ENCODE data around the gene NKAIN4. TPM values are rescaled to one million over a fixed set of nuclear protein-coding genes. Genes with fewer than 3 reads are reported as not detected.

NKAIN4 gene
- not detected for total RNA-seq

DNA sequence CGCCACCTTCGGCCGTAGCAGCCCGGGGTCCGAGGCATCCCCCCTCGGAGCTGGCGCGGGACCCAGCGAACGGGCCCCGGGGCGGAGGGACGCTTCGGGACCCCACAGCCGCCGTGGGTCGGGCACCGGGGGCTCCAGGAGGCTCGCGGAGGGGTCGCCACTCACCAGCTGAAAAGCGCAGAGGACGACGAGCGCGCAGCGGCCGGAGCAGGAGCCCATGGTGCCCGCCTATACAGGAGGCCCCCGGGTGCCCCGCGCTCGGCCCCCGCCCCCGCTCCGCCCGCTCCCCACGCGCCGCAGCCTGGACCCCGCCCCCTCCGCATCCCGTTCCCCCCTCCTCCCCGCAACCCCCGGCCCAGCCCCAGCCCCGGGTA is at the start of gene NKAIN4:
Gene NKAIN4 (minus strand): TSS at position 232 of the 374 bp plus-strand sequence. CDS start 13 bp downstream, at position 219.
- Mint-ChIP-seq H3K4me3 (no peak within 1 kb of the TSS), H3K4me1 (peaks cover 3% of the 10 kb centered on the region), H3K27me3 (peaks cover 36% of the 10 kb centered on the region), H3K27ac (no peak within 1 kb of the TSS), H3K9me3 (no peaks in the 10 kb centered on the region), H3K36me3 (ENCODE audit: low read depth) (no peaks in the 10 kb centered on the region)
- POLR2A ChIA-PET = no interaction called here
- DNase-seq = no peak
- CTCF ChIA-PET = no interaction called here

GRCh38 chr20:63303095-63303666 is 48.9 kb upstream of the NKAIN4 start:
- no peak for DNase-seq
- H3K36me3 Mint-ChIP-seq (ENCODE audit: low read depth) = no peaks in the 10 kb centered on the region
- H3K4me3 Mint-ChIP-seq = no peak overlapping the region
- POLR2A ChIA-PET = no interaction called here
- no peak overlapping the region for H3K27ac Mint-ChIP-seq
- H3K27me3 Mint-ChIP-seq = peaks cover 10% of the 10 kb centered on the region
- no peaks in the 10 kb centered on the region for H3K4me1 Mint-ChIP-seq
- peaks cover 4% of the 10 kb centered on the region for H3K9me3 Mint-ChIP-seq
- CTCF ChIA-PET = no interaction called here

GRCh38 chr20:63301671-63302070 is 47.4 kb upstream of the NKAIN4 start:
- Mint-ChIP-seq H3K4me1 (no peaks in the 10 kb centered on the region), H3K36me3 (ENCODE audit: low read depth) (no peaks in the 10 kb centered on the region), H3K27me3 (peaks cover 10% of the 10 kb centered on the region), H3K9me3 (peaks cover 4% of the 10 kb centered on the region), H3K4me3 (no peak overlapping the region), H3K27ac (no peak overlapping the region)
- ChIA-PET CTCF (no interaction called here), POLR2A (no interaction called here)
- DNase-seq = no peak

GRCh38 chr20:63298731-63299312 is 44.6 kb upstream of the NKAIN4 start:
- H3K36me3 Mint-ChIP-seq (ENCODE audit: low read depth) = no peaks in the 10 kb centered on the region

DNA sequence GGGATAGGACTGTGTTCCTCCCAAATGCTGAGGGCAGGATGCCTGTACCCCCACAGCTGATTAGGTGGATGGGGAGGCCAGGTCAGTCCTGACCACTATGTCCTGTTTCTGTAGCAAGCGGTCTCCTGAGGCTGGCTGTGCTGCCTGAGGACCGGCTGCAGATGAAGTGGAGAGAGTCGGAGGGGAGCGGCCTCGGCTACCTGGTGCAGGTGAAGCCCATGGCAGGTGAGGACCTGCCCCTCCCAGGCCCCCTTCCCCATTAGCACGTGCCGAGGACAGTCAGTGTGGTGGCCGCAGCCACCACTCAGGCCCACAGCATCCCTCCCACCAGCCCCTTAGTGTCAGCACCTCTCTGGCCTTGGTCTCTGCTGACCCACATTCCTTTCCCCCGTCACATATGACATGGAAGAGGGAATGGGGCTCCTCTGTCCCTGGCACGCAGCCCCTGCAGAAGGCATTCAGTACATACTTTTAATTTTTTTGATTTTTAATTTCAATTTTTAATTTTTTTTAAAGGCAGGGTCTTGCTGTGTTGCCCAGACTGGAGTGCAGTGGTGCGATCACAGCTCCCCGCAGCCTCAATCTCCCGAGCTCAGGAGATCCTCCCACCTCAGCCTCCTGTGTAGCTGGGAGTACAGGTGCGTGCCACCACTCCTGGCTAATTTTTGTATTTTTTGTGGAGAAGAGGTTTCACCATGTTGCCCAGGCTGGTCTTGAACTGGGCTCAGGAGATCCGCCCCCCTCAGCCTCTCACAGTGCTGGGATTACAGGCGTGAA is 43.7 kb upstream of the NKAIN4 start:
- H3K4me3 Mint-ChIP-seq = no peak overlapping the region
- peaks cover 16% of the 10 kb centered on the region for H3K27me3 Mint-ChIP-seq
- peaks cover 2% of the 10 kb centered on the region for H3K9me3 Mint-ChIP-seq
- no peak for DNase-seq
- H3K4me1 Mint-ChIP-seq = peaks cover 8% of the 10 kb centered on the region
- no peaks in the 10 kb centered on the region for H3K36me3 Mint-ChIP-seq (ENCODE audit: low read depth)
- H3K27ac Mint-ChIP-seq = no peak overlapping the region
- ChIA-PET CTCF (no interaction called here), POLR2A (no interaction called here)

More at GRCh38 chr20:63298731-63299312, 44.6 kb upstream of the NKAIN4 start:
- Mint-ChIP-seq H3K27ac (no peak overlapping the region), H3K9me3 (peaks cover 2% of the 10 kb centered on the region), H3K4me3 (no peak overlapping the region), H3K27me3 (peaks cover 16% of the 10 kb centered on the region), H3K4me1 (peaks cover 8% of the 10 kb centered on the region)
- POLR2A ChIA-PET = no interaction called here
- CTCF ChIA-PET = no interaction called here
- DNase-seq = no peak

- no peak overlapping the region for H3K27ac Mint-ChIP-seq
- no peaks in the 10 kb centered on the region for H3K36me3 Mint-ChIP-seq (ENCODE audit: low read depth)
- DNase-seq = no peak
- CTCF ChIA-PET = no interaction called here
- H3K9me3 Mint-ChIP-seq = peaks cover 2% of the 10 kb centered on the region
- H3K4me3 Mint-ChIP-seq = no peak overlapping the region
- peaks cover 13% of the 10 kb centered on the region for H3K27me3 Mint-ChIP-seq
- POLR2A ChIA-PET = interaction anchor here (0.6 kb wide), 1 partner anchor 302 kb away, joined by 3 read pairs; no protein-coding TSS in a partner anchor
- peaks cover 8% of the 10 kb centered on the region for H3K4me1 Mint-ChIP-seq
Observed at GRCh38 chr20:63297371-63297781, 43.1 kb upstream of the NKAIN4 start.

DNA sequence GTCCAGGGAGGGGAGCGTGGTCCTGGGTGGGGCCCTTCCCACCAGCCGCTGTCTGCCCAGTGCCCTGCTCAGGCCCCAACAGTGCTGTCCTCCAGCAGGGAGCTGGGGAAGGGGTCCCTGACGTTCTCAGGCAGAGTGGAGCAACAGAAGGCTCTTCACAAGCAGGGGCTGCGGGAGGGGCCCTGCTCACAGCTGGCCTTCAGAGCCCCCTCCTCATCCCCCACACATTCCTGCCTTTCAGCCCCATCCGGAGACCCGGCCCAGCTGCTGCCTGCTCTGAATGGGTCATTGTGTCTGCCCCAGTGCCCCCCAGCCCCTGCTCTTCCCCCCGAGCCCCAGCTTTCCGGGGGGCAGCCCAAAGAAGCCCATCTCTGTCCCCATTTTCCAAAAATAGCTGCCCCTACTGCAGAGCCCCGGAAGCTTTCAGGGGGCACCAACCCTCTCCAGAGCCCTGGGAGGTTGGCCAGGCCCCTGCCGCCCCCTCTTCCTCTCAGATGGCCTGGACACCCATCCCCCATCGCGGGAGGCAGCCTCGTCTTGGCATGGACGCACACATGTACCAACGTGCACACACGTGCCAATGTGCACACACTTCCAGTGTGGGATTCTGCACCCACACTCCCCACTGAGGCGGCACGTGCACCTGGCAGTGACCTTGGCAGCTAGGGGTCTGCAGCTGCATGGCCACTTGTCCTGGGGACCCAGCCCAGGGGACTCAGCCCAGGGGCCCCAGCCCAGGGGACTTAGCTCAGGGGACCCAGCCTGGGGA is 42.5 kb upstream of the NKAIN4 start:
- no peak for DNase-seq
- H3K27ac Mint-ChIP-seq = no peak overlapping the region
- peaks cover 2% of the 10 kb centered on the region for H3K9me3 Mint-ChIP-seq
- no peak overlapping the region for H3K4me3 Mint-ChIP-seq
- POLR2A ChIA-PET = interaction anchor here (0.6 kb wide), 1 partner anchor 303 kb away, joined by 3 read pairs; no protein-coding TSS in a partner anchor
- peaks cover 8% of the 10 kb centered on the region for H3K4me1 Mint-ChIP-seq
- peaks cover 13% of the 10 kb centered on the region for H3K27me3 Mint-ChIP-seq
- CTCF ChIA-PET = no interaction called here
- no peaks in the 10 kb centered on the region for H3K36me3 Mint-ChIP-seq (ENCODE audit: low read depth)

- peaks cover 8% of the 10 kb centered on the region for H3K4me1 Mint-ChIP-seq
- no peak for DNase-seq
- H3K4me3 Mint-ChIP-seq = no peak overlapping the region
- H3K27me3 Mint-ChIP-seq = peaks cover 9% of the 10 kb centered on the region
- POLR2A ChIA-PET = no interaction called here
- no peak overlapping the region for H3K27ac Mint-ChIP-seq
- no peaks in the 10 kb centered on the region for H3K9me3 Mint-ChIP-seq
- CTCF ChIA-PET = no interaction called here
- no peaks in the 10 kb centered on the region for H3K36me3 Mint-ChIP-seq (ENCODE audit: low read depth)
Observed at GRCh38 chr20:63295846-63296245, 41.6 kb upstream of the NKAIN4 start.

GRCh38 chr20:63295422-63295821 is 41.2 kb upstream of the NKAIN4 start:
- no peak for DNase-seq
- no peak overlapping the region for H3K4me3 Mint-ChIP-seq
- POLR2A ChIA-PET = interaction anchor here (1.4 kb wide), 1 partner anchor 23 kb away, joined by 5 read pairs; the partner anchor contains the start of gene ARFGAP1

DNA sequence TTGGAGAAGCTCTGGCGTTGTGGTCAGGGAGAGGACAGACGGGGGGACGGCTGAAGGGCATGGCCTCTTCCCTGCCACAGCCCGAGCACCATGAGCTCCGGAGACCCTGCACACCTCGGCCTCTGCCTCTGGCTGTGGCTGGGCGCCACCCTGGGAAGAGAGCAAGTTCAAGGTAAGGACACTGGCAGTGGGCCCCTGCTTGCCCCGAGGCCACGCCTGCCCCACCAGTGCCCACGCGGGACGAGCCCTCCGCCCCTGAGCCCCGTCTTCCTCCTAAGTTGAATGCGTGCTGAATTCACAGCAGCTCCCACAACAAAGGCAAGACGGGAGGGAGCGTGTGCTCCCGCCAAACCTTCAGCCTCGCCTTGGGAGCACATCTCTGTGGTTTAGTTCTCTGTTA is 40.8 kb upstream of the NKAIN4 start:
- CTCF ChIA-PET = no interaction called here
- POLR2A ChIA-PET = interaction anchor here (1.4 kb wide), 1 partner anchor 22 kb away, joined by 5 read pairs; the partner anchor contains the start of gene ARFGAP1
- H3K36me3 Mint-ChIP-seq (ENCODE audit: low read depth) = no peaks in the 10 kb centered on the region
- H3K27ac Mint-ChIP-seq = no peak overlapping the region
- H3K4me1 Mint-ChIP-seq = peaks cover 8% of the 10 kb centered on the region
- no peak for DNase-seq
- no peak overlapping the region for H3K4me3 Mint-ChIP-seq
- H3K9me3 Mint-ChIP-seq = no peaks in the 10 kb centered on the region
- H3K27me3 Mint-ChIP-seq = peaks cover 6% of the 10 kb centered on the region

More at GRCh38 chr20:63295422-63295821, 41.2 kb upstream of the NKAIN4 start:
- Mint-ChIP-seq H3K27ac (no peak overlapping the region), H3K4me1 (peaks cover 8% of the 10 kb centered on the region), H3K9me3 (no peaks in the 10 kb centered on the region), H3K27me3 (peaks cover 6% of the 10 kb centered on the region), H3K36me3 (ENCODE audit: low read depth) (no peaks in the 10 kb centered on the region)
- CTCF ChIA-PET = no interaction called here

GRCh38 chr20:63294536-63294900 is 40.3 kb upstream of the NKAIN4 start:
- Mint-ChIP-seq H3K27me3 (peaks cover 6% of the 10 kb centered on the region), H3K4me3 (no peak overlapping the region), H3K36me3 (ENCODE audit: low read depth) (no peaks in the 10 kb centered on the region), H3K27ac (no peak overlapping the region), H3K9me3 (no peaks in the 10 kb centered on the region), H3K4me1 (peaks cover 8% of the 10 kb centered on the region)
- ChIA-PET CTCF (no interaction called here), POLR2A (interaction anchor here (1.4 kb wide), 1 partner anchor 22 kb away, joined by 5 read pairs; the partner anchor contains the start of gene ARFGAP1)
- no peak for DNase-seq

GRCh38 chr20:63293871-63294535 is 39.7 kb upstream of the NKAIN4 start:
- Mint-ChIP-seq H3K4me3 (no peak overlapping the region), H3K4me1 (peaks cover 8% of the 10 kb centered on the region), H3K27me3 (peaks cover 6% of the 10 kb centered on the region), H3K27ac (no peak overlapping the region), H3K9me3 (no peaks in the 10 kb centered on the region), H3K36me3 (ENCODE audit: low read depth) (no peaks in the 10 kb centered on the region)
- DNase-seq = no peak
- ChIA-PET CTCF (no interaction called here), POLR2A (interaction anchor here (1.4 kb wide), 1 partner anchor 21 kb away, joined by 5 read pairs; the partner anchor contains the start of gene ARFGAP1)
